Ovary (tissue), 9 donors: Measurements from ENCODE around the gene IL18BP. TPM values are rescaled to one million over a fixed set of nuclear protein-coding genes. Genes with fewer than 3 reads are reported as not detected.

ENCODE experiments used
- DNase-seq, 5 donors: peaks; one replicate each; pipeline ENCODE4 v3.0.0-alpha.2; 2019 to 2020
- H3K27ac ChIP-seq, 2 donors: fragments of 200-600 bp; one replicate each; pipeline versions ENCODE4 v1.5.1 to v1.8.0; 2019 to 2022
- H3K27me3 ChIP-seq: fragments of 200-600 bp; one replicate; pipeline ENCODE4 v1.8.0; 2022
- H3K36me3 ChIP-seq: fragments of 200-600 bp; sonication (generic); one replicate; pipeline ENCODE4 v1.5.1; 2019
- H3K4me1 ChIP-seq: one replicate; pipeline ENCODE4 v1.8.1; 2013; ENCODE audit warnings: mild to moderate bottlenecking, moderate library complexity; ENCODE audit not compliant: insufficient read depth
- H3K4me3 ChIP-seq: fragments of 200-600 bp; sonication (generic); one replicate; pipeline ENCODE4 v1.5.1; 2017
- H3K9me3 ChIP-seq, 2 donors: fragments of 200-600 bp in 1 of 2; sonication (generic) in 1 of 2; one replicate each; pipeline versions ENCODE4 v1.5.1 to v1.8.1; 2013 to 2019; ENCODE audit warnings: mild to moderate bottlenecking in 1 of 2, moderate library complexity in 1 of 2
- EP300 ChIP-seq: sonication (generic); formaldehyde crosslinking; IDR thresholded peaks from one replicate; pipeline ENCODE4 v1.6.1; 2017; ENCODE audit warnings: antibody characterized with exemption
- POLR2A ChIP-seq: fragments of 450-650 bp; IDR thresholded peaks from one replicate; pipeline ENCODE4 v1.6.1; 2017; ENCODE audit warnings: antibody characterized with exemption, mild to moderate bottlenecking, moderate library complexity
- WGBS, 3 donors: extraction: QIAGEN DNeasy Blood & Tissue Kit in 1 of 3; methylation state at CpG; one replicate each; pipeline versions ENCODE4 v1.1.5 to v1.1.7; 2013 to 2017; 5-methylcytosine and 5-hydroxymethylcytosine counted together
- intact Hi-C, 4 donors: fragments of 100-400 bp; cut with DNase I; formaldehyde crosslinking; loops; one replicate each; pipeline versions ENCODE4 v1.11.0 to v1.15.1; 2022 to 2023
- polyA plus RNA-seq, 2 donors: library from polyadenylated mRNA; stranded (reverse); fragments of 200-250 nt in 1 of 2; fragments of 350-450 nt in 1 of 2; fragmentation: Illumina TruSeq in 1 of 2; extraction: RNeasy Lipid Tissue Mini Kit (QIAGEN cat#74804) in 1 of 2; gene quantifications; one replicate each; pipeline ENCODE4 v1.2.3, GENCODE V29; 2013 to 2014
- total RNA-seq, 7 donors: library from RNA; depleted of rRNA in 2 of 7; stranded (reverse); fragments of >200 nt in 2 of 7; fragmentation: NEBNext Ultra II Directional in 3 of 7; extraction: Animal tissue kit (Norgen Biotek cat#: 25700) in 3 of 7; gene quantifications; one replicate each; pipeline versions ENCODE4 v1.1.0 to v1.2.4, GENCODE V29; 2016 to 2023
- TF ChIP-seq, protein P1 (sequence below), 3 donors: fragments of 450-650 bp in 2 of 3; fragments of 200-600 bp in 1 of 3; IDR thresholded peaks; one replicate each; pipeline versions ENCODE4 v1.5.1 to v1.8.0; 2016 to 2022; ENCODE audit warnings: antibody characterized with exemption in 3 of 3, mild to moderate bottlenecking in 1 of 3
- donor health status: DM: no; HTN: no; CAD: no; lungs with moderate emphysema.
- donor health status: DM: no; HTN: no; CAD: no.
- donor health status: Bipolar disorder and iron deficiency.
- donor health status: DM: yes; HTN: yes; CAD: no.
- donor health status: DM: no; HTN: no; CAD: no.
- donor health status: DM: yes; HTN: yes; CAD: no.

Gene IL18BP
- total and polyA plus RNA-seq, 9 donors, result 4.6 to 17.1 (median 8.8) TPM

GRCh38 chr11:72005347-72006260 lies 6.9 kb downstream of the IL18BP start:
- WGBS, 3 donors, result 78 to 83% (median 80%) methylated on average over 20 of the region's 20 CpGs
- no peaks in the 10 kb centered on the region for H3K36me3 ChIP-seq
- H3K27ac ChIP-seq, result no peak overlapping the region

GRCh38 chr11:72006309-72007088 lies 7.8 kb downstream of the IL18BP start:
- H3K36me3 ChIP-seq, result no peaks in the 10 kb centered on the region

More at GRCh38 chr11:72005347-72006260, 6.9 kb downstream of the IL18BP start:
- H3K27me3 ChIP-seq, result no peaks in the 10 kb centered on the region
- H3K4me1 ChIP-seq, result no peaks in the 10 kb centered on the region
- no peak overlapping the region for H3K4me3 ChIP-seq
- no peak for DNase-seq
- intact Hi-C loops, result loop anchor here in 1 of 4 donors (10.0 kb wide), 1 partner anchor 239 kb away; the partner anchor contains the start of gene PHOX2A
- no peak for TF ChIP-seq POLR2A
- TF ChIP-seq, protein P1, sequence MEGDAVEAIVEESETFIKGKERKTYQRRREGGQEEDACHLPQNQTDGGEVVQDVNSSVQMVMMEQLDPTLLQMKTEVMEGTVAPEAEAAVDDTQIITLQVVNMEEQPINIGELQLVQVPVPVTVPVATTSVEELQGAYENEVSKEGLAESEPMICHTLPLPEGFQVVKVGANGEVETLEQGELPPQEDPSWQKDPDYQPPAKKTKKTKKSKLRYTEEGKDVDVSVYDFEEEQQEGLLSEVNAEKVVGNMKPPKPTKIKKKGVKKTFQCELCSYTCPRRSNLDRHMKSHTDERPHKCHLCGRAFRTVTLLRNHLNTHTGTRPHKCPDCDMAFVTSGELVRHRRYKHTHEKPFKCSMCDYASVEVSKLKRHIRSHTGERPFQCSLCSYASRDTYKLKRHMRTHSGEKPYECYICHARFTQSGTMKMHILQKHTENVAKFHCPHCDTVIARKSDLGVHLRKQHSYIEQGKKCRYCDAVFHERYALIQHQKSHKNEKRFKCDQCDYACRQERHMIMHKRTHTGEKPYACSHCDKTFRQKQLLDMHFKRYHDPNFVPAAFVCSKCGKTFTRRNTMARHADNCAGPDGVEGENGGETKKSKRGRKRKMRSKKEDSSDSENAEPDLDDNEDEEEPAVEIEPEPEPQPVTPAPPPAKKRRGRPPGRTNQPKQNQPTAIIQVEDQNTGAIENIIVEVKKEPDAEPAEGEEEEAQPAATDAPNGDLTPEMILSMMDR (IDR thresholded peaks at IDR 0.05), result no peak
- no peak for TF ChIP-seq EP300
- H3K9me3 ChIP-seq, result no peaks in the 10 kb centered on the region

DNA sequence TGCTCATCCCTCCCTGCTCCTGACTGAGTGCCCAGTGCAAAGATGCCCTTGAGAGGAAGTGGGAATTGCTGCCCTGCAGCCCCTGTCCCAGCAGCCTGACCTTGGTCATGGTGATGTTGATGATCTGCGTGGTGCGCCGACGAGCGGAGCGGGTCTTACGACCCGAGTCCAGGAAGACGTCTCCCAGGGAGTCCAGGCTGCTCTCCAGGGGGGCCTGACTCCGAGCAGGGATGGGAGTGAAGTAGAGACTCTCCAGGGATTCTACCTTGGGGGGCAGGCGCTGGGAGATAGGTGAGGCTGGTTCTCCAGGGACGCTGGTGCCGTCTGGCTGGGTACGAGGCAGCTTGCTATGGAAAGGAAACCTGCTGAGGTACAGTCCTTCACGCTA lies 8.4 kb downstream of the IL18BP start:
- DNase-seq, result no peak

More at GRCh38 chr11:72006309-72007088, 7.8 kb downstream of the IL18BP start:
- H3K4me1 ChIP-seq, result no peaks in the 10 kb centered on the region
- H3K9me3 ChIP-seq, result no peaks in the 10 kb centered on the region
- intact Hi-C loops, result loop anchor here in 1 of 4 donors (10.0 kb wide), 1 partner anchor 238 kb away; the partner anchor contains the start of gene PHOX2A
- H3K27me3 ChIP-seq, result no peaks in the 10 kb centered on the region
- no peak overlapping the region for H3K4me3 ChIP-seq
- 81 to 86% (median 86%) methylated on average over 8 of the region's 8 CpGs for WGBS, 3 donors
- TF ChIP-seq EP300 (no peak), POLR2A (no peak)
- TF ChIP-seq, protein P1 (IDR thresholded peaks at IDR 0.05), result no peak
- no peak overlapping the region for H3K27ac ChIP-seq
- no peak for DNase-seq

More for the DNA sequence above, 8.4 kb downstream of the IL18BP start:
- no peaks in the 10 kb centered on the region for H3K4me1 ChIP-seq
- TF ChIP-seq, protein P1 (IDR thresholded peaks at IDR 0.05), result no peak
- TF ChIP-seq EP300 (no peak), POLR2A (no peak)
- intact Hi-C loops, result loop anchor here in 1 of 4 donors (10.0 kb wide), 1 partner anchor 238 kb away; the partner anchor contains the start of gene PHOX2A
- H3K36me3 ChIP-seq, result no peaks in the 10 kb centered on the region
- 78 to 86% (median 80%) methylated on average over 15 of the region's 15 CpGs for WGBS, 3 donors
- H3K4me3 ChIP-seq, result no peak overlapping the region
- H3K9me3 ChIP-seq, result no peaks in the 10 kb centered on the region
- H3K27me3 ChIP-seq, result no peaks in the 10 kb centered on the region
- H3K27ac ChIP-seq, result no peak overlapping the region
